Measurements from ENCODE around the gene POMT2. TPM values are rescaled to one million over a fixed set of nuclear protein-coding genes. Genes with fewer than 3 reads are reported as not detected.

Gene POMT2
- total RNA-seq, 4 donors from 2014 or later = 6.2 to 33.0 (median 13.9) TPM

GRCh38 chr14:77299771-77300170, 20.9 kb downstream of the POMT2 start:
- TF ChIP-seq CTCF (IDR thresholded peaks at IDR 0.05; ENCODE audit: low read depth) = no peak

DNA sequence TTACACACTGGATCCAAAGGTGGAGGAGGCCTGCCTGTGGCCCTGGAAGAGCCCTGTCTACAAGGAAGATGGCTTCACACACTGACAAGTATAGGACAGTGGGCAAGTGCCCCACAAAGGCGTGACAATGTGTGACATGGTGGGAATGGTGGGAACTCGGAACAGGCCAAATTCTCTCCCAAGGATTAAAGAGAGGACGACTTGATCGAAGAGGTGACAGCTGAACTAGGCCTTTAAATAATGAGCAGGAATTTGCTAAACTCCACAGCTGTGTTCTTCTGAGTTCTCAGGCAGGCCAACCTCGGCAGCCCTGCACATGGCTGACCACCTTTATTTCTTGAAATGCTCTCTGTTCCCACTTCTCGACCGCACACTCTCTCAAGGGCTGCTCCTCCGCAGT, 23.8 kb downstream of the POMT2 start:
- TF ChIP-seq CTCF (IDR thresholded peaks at IDR 0.05; ENCODE audit: low read depth) = no peak

DNA sequence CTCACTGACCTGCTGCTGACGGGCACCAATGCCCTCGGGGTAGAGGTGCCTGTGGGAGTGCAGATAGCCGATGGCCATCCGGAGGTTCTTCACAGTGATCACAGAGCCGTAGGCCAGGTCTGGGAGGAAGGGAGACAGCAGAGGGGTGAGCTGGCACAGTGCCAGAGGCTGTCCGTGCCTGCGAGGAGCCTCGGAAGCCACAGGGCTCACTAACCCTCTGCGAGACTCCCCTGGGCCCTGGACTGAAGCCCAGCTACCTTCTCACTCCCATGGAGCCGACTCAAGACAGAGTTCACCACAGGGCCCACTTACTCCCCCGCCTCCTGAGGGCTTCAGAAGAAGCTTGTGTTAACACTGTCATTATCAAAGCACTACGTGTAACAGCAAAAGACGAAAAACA, 24.5 kb downstream of the POMT2 start:
- no peak for TF ChIP-seq CTCF (IDR thresholded peaks at IDR 0.05; ENCODE audit: low read depth)

DNA sequence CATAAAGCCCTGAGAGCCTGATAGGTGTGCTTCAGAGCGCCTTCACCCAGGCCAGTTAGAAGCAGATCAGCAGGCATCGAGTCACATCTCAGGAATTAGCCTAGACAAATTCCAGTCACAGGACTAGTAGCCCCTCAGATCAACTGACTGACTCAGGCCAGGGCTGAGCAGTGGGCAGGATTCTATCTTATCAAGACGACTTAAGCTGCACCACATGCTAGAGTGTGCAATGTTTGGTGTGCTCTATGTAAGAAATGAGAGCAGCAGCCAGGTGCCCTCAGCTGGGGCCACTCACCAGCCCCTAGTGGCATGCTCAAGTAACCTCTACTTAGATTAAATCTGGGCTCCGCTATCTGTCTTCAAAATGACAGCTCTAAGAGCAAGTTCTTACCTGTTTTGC, 30.0 kb downstream of the POMT2 start:
- TF ChIP-seq CTCF (IDR thresholded peaks at IDR 0.05; ENCODE audit: low read depth) = no peak

DNA sequence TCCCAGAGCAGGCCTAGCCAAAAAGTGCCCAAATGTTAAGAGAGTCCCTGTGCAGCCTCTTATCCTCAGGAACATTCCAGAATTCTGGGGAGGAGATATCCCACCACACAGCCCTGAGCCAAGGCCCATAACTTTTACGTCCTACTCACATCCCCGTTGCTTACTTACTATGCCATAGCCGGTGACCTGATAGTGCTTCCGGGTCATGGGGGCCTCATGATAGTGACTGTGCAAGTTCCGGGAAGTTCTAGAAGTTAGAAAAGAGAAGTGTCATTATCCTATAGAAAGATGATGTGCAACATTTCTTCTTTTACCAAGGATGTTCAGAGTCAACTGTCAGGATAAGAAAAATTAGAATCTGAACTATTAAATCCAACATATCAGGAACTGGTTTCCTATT, 34.1 kb downstream of the POMT2 start:
- no peak for TF ChIP-seq CTCF (IDR thresholded peaks at IDR 0.05; ENCODE audit: low read depth)

GRCh38 chr14:77284466-77284865, 36.2 kb downstream of the POMT2 start:
- no peak for TF ChIP-seq CTCF (IDR thresholded peaks at IDR 0.05; ENCODE audit: low read depth)

DNA sequence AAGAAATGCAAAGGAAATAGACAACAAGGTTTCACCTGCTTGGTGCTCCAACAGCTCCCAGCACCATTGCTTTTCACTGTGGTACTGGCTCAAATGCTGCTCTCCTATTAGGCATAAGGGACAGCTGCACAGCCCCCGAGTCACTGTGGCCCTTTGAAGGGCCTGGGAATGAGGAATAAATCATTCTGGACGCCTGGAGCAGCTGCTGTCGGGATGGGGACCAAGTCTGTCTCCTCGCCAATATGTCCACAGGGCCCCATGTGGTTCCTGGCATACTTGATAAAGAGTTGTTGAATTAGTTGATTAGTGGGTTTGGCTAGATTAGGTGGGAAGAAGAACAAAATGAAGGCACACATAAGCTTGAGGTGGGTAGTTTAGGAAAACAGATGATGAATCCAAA, 36.6 kb downstream of the POMT2 start:
- no peak for TF ChIP-seq CTCF (IDR thresholded peaks at IDR 0.05; ENCODE audit: low read depth)

All from subcutaneous adipose tissue (tissue), 4 donors.